NCI-H2227 treated with DMSO at 0.1 percent for 48 hours (cell line): ENCODE results near the gene SCD5.

Experiments used
- DNase-seq: peaks from one replicate; lab custom pipeline; 2025; lab: John Stamatoyannopoulos, UW

Gene SCD5

DNA sequence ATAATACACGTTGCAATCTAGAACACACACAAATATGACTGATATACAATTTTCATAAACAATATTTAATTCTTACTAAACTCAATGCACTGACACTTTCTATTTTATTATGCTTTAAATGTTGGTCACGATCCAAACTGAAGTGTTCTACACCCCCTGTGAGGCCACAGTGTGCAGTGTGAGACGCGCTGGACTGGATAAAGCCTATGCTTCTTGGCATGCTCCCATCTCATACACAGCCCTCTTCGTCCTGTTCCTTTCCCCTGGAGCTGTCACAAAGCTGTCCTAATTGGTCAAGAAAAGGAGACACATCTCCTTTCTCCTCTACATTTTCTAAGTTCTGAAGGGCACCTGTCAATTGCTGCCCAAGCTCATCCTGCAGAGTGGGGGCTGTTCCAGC lies 72.0 kb downstream of the SCD5 start:
- DNase-seq = no peak

DNA sequence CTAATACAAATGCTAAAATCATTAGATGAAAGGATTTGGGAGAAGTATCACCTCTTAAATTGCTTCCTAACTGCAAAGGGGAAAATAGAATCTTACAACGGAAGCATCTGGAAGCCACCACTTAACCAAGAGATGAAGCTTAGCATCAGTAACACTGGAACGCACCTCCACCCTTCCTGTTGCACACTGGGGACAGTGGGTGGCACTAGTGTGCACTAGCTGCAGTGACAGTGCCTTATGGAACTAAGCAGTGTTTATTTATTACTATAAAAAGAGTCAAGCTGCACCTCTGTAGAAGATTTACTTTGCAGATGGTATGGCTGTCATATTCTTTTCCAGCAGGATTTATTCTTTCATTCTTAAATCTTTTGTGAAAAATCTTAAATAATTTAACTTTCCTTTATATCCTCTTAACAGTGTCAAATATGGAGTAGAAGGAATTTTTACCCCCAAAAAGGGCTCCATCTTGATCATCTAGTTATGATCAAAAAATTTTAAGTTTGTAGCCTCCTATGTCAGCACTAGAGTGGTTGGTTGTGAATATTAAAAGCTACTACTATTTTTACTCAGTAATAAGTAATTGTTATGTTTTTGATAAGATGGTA lies 76.7 kb downstream of the SCD5 start:
- DNase-seq = no peak

DNA sequence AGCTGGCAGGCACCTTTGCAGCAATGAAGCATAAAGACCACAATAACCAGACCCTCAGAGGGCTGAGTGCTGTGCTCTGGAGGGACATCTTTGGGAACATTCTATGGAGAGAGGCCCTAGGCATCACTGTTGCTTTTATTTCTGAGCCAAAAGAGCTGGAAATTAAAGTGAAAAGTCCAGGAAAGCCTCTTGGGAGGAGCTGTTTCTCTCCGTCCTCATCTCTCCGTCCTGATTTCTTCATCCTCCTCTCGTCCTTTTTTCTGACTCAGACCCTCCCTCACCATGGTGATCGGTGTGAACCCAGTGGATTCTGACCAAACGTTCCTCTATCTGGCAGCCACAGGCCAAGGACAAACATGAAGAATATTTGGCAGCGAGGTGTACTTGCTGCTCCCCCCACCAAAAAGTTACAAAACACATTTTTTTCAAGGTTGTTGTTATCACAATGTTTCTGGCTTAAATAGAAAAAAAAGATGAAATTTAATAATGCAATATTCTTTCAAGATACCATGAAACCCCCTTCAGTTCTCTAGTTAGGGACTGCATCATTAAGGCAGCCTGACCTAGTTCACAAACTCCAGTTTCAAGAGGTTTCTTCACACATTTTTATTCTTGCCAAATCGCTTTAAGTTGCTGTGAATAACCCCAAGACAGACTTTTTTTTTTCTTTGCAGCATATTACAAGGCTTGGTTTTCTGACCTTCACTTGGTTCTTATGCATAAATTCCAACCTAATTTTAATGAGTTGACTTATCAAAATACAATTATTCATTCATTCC lies 80.2 kb downstream of the SCD5 start:
- no peak for DNase-seq

DNA sequence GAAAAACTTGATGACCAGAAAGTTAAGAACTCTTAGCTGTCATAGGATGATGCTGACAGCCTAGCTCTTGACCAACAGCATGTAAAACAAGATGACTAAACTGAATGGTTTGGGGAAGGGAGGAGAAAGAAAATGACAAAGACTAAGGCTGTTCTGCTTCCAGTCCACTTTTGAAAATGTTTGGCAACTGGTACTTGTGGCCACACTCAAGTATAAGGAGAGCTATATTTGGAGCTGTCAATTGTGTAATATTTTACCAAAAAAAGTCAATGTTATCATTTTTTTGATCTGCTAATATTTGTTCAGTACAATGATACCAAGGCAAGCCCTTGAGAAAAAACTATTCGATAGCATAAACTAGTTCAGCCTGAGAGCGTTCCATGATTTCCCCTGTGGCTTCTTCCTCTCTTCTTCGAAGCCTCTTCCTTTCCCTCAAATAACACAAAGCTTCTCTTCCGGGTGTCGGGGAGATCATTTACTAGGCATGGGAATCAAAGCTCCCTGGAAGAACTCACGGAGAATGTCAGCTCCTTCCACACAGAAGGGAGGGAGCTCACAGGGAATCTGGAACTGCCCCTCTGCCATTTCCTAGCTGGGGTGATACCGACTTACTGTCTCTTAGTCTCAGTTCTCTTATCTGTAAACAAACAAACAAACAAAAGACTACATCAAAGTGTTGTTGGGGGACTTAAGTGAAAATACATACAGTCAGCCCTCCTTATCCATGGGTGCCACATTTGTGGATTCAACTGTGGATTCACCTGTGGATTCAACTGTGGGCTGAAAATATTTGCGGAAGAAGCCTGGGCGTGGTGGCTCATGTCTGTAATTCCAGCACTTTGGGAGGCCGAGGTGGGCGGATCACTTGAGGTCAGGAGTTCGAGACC lies 82.6 kb downstream of the SCD5 start:
- DNase-seq = no peak

DNA sequence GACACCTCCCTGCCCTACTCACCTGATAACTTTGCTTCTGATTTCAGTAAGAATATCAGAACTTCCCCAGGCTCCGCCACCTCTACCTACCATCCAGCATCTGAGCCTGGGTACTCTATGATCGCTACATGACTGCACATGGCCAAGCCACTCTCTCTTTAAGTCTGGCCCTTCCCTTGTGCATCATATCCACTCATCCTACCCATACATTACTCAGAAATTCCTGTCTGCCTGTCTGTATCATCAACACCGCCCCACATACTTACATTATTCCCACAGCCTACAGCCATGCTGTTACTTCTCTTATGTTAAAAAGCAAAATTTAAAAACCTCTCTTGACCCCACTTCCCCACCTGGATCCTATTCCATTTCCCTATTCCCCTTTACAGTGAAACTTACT lies 84.7 kb downstream of the SCD5 start:
- no peak for DNase-seq

DNA sequence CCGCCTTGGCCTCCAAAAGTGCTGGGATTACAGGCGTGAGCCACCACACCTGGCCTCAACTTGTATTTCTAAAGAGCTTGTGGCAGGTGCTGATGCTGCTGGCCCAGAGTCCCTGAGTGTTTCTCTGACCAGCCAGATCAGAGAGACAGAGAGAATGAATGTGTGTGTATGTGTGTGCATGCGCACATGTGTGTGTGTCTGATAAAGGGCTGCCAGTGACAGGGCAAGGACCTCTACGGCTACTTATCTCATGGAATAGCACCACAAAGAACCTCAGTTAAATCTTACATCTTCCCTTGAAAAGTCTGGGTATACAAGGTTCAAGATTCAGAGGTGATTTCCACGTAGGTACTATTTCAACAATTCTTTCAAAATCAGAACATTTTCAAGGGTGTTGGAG lies 86.0 kb downstream of the SCD5 start:
- no peak for DNase-seq

DNA sequence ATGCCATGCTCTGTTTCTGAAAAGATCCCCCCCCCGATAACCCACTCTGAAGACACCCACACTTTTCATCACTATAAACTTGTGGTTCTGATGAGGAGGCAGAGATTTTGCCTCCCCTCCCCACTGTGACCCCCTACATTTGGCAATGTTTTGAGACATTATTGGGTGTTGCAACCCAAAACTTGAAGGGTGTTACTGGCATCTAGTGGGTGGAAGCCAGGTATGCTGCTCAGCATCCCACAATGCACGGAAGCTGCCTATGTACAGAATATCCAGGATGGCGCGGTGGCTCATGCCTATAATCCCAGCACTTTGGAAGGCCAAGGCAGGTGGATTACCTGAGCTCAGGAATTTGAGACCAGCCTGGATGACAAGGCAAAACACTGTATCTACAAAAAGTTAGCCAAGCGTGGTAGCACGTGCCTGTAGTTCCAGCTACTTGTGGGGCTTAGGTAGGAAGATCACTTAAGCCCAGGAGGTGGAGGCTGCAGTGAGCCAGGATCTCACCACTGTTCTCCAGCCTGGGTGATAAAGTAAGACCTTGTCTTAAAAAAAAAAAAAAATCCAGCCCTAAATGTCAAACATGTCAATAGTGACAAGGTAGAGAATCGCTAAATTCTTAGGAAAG lies 87.3 kb downstream of the SCD5 start:
- no peak for DNase-seq

DNA sequence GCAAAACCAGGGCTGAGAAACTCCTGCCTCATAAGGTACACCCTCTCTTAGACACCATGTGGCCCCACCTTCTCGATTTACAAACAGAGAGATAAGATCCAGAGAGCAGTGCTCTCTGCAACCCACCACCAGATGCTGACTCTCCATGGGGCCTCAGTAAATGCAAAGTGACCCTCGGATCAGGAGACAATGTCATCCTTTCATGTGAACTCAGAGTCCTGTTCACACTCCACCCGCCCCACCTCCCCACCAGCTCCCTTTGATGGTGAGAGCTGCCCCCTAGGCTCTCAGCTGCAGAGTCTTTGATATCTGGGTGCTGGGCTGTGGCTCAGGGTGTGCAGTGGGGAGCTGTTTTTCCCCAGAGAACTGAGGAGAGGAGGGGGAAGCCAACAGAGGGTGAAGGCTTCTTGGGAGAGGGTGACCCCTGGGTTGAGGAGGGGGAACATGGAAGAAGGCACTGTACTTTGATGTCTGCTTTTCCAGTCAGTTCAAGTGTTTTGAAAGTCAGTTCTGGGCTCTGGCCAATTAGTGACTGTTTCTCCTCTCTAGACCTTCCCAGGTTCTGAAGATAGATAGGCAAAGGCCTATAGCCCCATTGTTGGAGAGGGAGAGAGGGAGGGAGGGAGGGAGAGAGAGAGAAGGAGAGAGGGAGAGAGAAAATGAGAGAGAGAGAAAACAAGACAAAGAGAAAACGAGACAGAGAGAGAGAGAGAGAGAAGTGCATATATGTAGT lies 88.2 kb downstream of the SCD5 start:
- DNase-seq = no peak

DNA sequence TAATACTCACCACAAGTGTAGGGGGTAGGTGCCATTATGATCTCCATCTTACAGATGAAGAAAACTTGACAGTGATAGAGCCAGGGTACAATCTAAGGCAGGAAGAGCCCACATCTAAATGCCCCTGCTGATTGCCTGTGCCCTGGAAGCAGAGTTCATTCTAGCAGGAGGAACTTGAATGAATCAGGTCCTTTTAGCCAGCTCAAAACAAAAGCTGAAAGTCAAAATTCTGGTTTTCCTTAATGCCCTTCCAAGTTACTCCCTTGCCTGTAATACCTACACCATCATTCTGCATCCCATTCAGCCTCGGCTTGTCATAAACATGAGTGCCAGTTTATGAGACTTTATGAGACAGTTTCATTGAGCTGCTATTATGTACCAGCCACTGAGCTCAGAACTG lies 89.6 kb downstream of the SCD5 start:
- no peak for DNase-seq

DNA sequence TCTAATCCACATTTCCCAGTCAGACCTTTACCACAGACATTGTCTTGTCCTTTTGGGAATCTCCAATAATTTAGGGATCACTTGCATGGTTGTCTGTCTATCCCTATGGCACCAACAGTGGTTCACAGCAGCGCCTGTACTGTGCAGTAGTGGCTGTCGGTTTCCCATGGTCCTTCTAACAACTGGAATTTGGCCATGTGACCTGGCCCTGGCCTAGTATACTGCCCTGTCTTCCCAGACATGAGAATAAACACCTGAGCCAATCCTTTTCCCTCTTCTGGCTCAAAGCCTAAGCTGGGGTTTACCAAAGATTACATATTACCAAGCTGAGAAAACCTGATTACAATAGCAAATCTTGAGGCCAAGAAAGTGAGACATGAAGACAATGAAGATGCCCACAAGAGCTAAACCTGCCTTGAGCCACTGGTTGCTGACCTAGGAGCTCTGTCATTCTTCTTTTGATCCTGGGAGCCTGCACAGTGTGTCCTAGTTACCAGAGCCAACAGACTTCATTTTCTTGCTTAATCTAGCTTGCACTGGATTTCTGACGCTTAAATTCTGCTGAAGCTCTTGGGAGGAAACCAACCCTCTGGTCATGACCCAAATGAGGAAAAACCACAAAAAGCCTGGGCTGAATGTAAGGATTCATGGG lies 92.1 kb downstream of the SCD5 start:
- no peak for DNase-seq

DNA sequence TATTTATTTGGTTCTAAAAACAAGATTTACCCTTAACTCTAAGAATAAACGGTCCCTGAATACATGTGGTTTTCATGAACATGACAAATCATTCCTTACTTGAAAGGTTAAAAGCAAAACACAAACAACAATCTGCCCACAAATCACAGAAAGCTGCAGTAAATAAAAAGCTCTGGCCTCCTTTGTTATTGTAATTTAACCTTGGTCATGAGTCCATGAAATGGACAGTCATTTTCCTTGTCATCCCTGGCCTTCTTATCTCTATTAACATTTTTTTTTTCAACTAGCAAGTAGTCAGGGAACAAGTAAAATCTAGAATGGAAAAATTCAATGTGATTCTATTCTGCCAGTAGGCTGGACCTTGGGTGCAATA lies 92.7 kb downstream of the SCD5 start:
- DNase-seq = no peak

DNA sequence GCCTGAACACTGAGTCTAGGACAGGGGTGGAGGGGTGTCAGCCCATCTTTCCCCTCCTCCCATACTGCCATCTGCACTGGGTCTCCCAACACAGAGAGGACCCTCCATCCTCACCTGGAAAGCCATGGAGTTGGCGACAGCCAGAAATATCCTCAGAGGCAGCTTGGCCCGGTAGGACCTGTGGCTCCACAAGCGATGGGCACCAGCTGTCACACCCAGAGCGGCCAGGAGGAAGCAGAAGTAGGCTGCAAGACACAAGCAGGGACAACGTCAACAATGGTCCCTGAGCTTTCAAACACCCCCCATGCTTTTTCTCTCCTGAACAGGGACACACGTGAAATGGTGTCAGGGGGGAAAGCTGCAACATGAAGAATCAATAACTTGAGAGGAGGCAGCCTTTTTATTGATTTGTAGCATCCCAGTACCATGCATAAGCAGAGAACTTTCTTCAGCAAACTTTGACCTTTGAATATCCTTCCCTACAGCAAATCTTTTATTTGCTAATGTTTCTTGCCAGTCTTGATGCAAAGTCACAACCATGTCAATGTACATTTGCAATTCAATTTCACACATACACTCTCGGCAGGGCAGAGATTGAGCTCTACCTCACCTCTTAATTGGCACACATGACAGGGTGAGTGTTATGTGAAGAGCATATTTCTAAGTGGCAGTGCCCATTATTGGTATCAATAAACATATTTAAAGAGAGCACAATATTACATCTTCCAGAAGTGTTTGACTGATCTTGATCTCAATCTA lies 93.2 kb downstream of the SCD5 start:
- no peak for DNase-seq

DNA sequence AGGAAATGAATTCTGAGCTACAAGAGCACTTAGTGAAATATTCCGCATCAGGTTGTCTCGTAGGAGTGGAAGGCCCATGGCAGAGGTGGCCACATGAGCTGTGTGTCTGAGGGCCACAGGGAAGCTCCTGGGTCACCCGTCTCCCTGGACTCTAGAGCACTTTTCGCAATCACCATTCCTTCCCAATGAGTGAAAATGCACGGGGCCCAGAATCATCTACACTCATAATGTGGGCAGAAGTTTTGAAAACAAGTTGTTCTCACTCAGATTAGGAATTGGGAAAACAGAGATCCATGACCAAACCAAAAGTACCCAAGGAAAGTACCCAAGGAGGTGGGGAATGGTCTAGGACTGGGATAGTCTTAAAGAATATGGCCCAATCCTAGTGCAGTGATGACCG lies 94.4 kb downstream of the SCD5 start:
- no peak for DNase-seq

DNA sequence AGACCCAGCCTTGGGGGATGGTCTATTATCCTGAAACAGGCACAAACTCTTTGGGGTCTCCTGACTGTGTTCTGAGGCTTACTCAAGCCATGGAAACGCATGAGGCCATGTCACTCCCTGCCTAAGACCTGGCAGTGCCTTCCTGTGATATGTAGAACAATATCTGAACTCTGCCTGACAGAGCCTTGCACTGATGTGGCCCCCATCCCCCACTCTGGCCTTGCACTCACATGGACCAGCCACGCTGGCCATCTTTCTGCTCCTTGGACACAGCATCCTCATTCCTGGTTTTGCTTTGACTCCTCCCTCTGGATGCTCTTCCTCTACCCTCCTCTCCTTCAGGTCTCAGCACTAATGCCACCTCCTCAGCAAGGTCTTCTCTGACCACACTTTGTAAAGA lies 100.2 kb downstream of the SCD5 start:
- no peak for DNase-seq

DNA sequence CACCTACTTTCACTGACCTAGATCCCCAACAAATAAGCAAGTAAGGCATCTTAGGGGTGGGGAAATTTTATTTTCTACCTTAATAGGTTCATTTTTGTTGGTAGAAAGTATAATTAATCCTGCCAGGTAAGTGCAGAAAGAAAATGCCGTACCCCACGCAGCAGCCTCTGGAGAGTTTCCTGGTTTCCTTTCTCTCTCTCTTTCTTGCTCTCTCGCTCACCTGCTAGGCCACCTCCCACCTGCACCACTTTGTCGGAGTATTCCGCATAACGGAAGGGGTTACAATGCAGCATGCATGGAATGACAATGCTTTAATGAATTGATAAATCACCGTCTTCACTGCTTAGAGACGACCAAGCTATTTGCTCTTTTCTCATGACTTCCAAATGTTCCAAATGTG lies 101.0 kb downstream of the SCD5 start:
- no peak for DNase-seq

DNA sequence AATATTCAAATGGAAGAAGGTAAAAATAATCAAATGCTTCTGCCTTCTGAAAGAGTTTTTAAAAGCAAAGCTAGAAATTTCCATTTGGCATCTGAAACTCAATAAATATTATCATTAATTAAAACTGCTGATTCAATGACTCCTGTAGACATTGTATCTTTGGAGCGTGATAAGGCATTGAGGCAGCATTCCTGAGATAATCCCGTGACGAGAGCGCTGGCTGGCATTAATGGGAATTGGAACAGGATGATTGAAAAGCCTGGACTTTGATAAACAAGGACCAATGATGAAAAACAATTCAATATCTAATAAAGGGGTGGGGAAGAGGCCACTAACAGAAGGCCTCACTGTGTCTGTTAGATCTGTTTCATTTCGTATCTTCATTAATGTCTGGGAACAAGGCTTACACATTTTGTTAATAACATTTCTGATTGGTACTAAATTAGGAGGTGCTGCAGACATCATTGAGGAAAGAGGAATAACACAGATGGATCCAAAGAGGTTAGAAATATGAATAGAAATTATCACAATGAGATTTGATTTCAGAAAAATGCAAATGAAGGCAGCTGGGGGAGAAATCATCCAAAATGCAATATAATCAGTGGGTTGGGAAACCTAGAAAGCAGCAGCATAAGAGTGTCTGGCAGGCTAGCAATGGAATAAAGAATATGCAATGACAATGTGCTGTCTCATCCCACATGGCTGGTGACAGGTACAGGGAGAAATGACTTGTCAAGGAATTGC lies 102.3 kb downstream of the SCD5 start:
- no peak for DNase-seq

DNA sequence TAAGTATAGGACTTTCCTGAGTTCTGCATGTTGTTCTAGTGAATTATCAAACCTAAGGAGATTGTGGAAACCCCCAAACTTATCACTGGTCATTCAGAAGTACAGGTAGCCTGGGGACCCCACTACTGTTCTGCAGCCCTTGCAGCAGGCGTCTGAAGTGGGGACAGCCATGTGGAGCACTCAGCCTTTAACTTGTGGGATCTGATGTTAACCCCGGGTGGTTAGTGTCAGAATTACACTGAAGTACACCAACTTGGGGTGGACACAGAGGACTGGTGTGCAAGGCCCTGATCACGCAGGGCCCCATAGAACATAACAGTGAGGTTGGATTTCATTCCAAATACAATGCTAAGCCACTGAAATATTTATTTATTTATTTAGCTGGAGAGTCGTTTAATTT lies 103.7 kb downstream of the SCD5 start:
- DNase-seq = no peak

DNA sequence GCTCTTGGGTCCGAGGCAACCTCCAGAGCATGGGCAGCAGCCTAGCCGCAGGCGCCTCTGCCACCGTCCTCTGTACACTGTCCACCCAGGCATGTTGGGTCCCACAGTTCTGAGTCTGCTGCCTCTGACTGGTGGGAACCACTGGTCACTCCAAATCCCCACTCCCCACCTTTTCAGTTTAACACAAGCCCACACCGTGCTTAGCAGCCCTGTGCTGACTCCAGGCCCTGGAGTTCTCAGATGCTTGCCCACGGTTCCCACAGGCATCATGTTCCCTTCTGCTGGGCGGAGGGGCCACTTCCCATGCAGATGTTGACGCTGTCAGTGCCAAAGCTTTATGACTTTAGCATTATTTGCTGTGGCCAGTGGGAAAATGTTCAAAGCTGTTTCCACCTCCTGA lies 104.5 kb downstream of the SCD5 start:
- no peak for DNase-seq

DNA sequence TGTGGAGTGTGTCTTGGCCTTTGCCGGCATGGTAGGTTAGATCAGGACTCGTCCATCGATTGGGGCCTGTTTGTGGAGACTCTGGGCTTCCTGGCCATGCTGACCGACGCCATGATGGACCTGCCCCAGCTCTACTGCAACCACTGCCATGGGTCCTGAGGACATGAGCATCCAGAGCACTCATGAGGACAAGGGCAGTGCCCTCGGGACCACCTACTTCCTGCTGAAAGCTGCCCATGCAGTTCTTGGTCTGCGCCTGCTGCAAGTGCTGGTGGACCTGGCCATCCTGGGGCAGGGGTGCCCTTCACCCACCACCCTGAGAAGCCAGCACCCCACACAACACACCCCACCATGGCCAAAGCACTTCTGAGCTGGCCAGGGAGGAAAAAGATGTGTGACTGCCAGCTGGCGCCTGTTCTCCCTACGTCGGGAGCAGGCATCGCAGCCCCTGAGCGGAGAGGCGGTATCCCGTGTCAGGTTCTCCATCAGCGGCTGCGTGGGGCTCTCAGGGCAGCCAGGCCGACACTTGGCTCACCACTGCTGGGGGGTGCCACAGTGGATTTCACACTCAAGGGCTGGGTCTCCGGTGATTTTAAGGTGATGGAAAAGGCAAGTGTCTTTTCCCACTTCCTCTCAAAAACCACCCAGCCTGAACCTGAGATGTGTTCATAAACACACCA lies 106.4 kb downstream of the SCD5 start:
- DNase-seq = no peak
